ENCODE data around the gene UBAP2L.
A peak's percentile ranks its signal among the peaks of the same experiment; 100 is the strongest.
"Not testable (repeated sequence)": the region's sequence is repeated elsewhere in the genome, so short reads cannot be mapped to it uniquely, and the experiment has no call there.

UBAP2L gene

GRCh38 chr1:154183046-154183915, 37.5 kb upstream of the UBAP2L start:
- H3K27ac ChIP-seq (ENCODE audit: low read depth, low read length), result peak overlapping the region; percentile 90
- peak overlapping the region; percentile 100 for H3K4me3 ChIP-seq (ENCODE audit: low read depth, low read length)
- no peaks in the 10 kb centered on the region for H3K27me3 ChIP-seq (ENCODE audit: control insufficient read depth, insufficient read depth, low read length)
- no peaks in the 10 kb centered on the region for H3K9me3 ChIP-seq (ENCODE audit: control insufficient read depth, insufficient read depth, low read length)
- H3K4me1 ChIP-seq (ENCODE audit: control insufficient read depth, insufficient read depth, low read length), result peaks cover 54% of the 10 kb centered on the region
- H3K9ac ChIP-seq (ENCODE audit: low read depth, low read length), result peak overlapping the region; percentile 80
- H3K36me3 ChIP-seq (ENCODE audit: control insufficient read depth, insufficient read depth, low read length), result peaks cover 12% of the 10 kb centered on the region

DNA sequence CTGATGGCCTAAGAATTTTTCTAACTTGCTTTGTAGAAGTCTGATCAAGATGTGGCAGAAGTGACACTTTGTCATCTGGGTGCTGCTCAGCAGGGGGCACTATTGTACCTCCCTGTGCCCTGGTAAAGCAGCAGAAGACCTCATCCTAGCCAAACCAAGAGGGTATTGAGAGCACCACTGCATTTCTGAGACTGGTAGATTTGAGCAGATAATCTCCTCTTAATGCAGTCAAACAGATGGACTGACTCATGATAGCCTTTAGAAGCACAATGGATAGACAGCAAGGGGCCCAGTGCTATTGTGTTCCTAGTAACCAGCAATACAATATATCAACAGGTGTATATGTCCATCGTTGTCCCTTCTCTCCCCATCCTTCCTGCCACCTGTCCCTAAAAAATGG, 34.6 kb upstream of the UBAP2L start:
- peak overlapping the region; percentile 91 for H3K27ac ChIP-seq (ENCODE audit: low read depth, low read length)
- H3K9me3 ChIP-seq (ENCODE audit: control insufficient read depth, insufficient read depth, low read length), result no peaks in the 10 kb centered on the region
- H3K27me3 ChIP-seq (ENCODE audit: control insufficient read depth, insufficient read depth, low read length), result no peaks in the 10 kb centered on the region
- no peaks in the 10 kb centered on the region for H3K36me3 ChIP-seq (ENCODE audit: control insufficient read depth, insufficient read depth, low read length)
- peaks cover 27% of the 10 kb centered on the region for H3K4me1 ChIP-seq (ENCODE audit: control insufficient read depth, insufficient read depth, low read length)
- H3K4me3 ChIP-seq (ENCODE audit: low read depth, low read length), result peak overlapping the region; percentile 33
- H3K9ac ChIP-seq (ENCODE audit: low read depth, low read length), result peak overlapping the region; percentile 57

DNA sequence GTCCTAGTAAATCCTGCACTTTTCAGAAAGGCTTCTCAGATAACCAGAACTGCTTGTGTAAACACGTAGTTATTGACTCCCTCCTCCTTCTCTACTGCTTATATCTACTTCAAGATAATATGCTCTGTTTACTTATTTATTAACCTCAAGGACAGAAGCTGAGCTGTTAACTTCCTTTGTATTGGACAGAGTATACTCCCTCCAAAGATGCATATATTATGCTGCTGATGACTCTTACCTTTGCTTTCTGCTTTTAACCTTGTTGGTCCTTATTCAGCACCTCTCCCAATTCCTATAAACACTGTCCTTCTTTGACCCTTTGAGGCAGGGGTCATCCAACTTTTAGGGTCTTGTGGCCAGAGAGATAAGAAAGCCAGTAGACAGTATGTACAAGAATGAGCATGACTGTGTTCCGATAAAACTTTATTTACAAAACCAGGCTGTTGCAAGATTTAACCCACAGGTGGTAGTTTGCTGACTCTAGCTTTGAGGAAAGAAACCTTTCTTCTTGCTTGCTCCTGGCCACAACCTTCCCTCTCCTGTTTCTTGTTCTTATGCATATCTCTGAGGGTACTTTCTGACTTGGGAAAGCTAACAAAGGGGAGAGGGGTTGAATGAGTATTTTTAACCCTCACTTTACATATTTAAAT, 33.8 kb upstream of the UBAP2L start:
- H3K9ac ChIP-seq (ENCODE audit: low read depth, low read length), result peak overlapping the region; percentile 57
- H3K36me3 ChIP-seq (ENCODE audit: control insufficient read depth, insufficient read depth, low read length), result no peaks in the 10 kb centered on the region
- no peaks in the 10 kb centered on the region for H3K9me3 ChIP-seq (ENCODE audit: control insufficient read depth, insufficient read depth, low read length)
- H3K4me1 ChIP-seq (ENCODE audit: control insufficient read depth, insufficient read depth, low read length), result peaks cover 25% of the 10 kb centered on the region
- peak overlapping the region; percentile 33 for H3K4me3 ChIP-seq (ENCODE audit: low read depth, low read length)
- peak overlapping the region; percentile 91 for H3K27ac ChIP-seq (ENCODE audit: low read depth, low read length)
- no peaks in the 10 kb centered on the region for H3K27me3 ChIP-seq (ENCODE audit: control insufficient read depth, insufficient read depth, low read length)

DNA sequence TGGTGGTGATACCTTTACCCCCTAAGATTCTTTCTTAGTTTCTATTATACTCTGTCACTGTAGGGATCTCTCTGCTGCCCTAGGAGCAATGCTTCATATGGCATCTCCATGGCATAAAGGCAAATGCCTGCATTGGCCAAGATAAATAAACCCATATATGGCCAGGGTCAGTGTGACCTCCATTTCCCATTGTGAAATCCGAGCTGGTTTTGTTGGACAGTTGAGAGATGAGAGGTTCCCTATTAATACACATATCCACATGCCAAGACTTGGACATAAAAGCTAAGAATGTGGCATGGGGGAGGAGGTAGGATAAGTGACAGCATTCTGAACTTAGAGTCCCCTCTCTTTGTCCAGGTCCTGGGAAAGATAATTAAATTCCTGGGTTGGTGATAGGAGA, 30.2 kb upstream of the UBAP2L start:
- Histone ChIP-seq H3K27me3 (ENCODE audit: control insufficient read depth, insufficient read depth, low read length) (no peaks in the 10 kb centered on the region), H3K4me1 (ENCODE audit: control insufficient read depth, insufficient read depth, low read length) (peaks cover 27% of the 10 kb centered on the region), H3K4me3 (ENCODE audit: low read depth, low read length) (no peak overlapping the region), H3K36me3 (ENCODE audit: control insufficient read depth, insufficient read depth, low read length) (no peaks in the 10 kb centered on the region), H3K9ac (ENCODE audit: low read depth, low read length) (no peak overlapping the region), H3K9me3 (ENCODE audit: control insufficient read depth, insufficient read depth, low read length) (no peaks in the 10 kb centered on the region), H3K27ac (ENCODE audit: low read depth, low read length) (no peak overlapping the region)

GRCh38 chr1:154191990-154192461, 28.7 kb upstream of the UBAP2L start, which contains the start of gene TPM3:
Gene TPM3, minus strand, starts transcription at chr1:154192100. Its CDS starts 82 bp downstream, at chr1:154192018.
- no peak within 1 kb of the TSS for H3K9ac ChIP-seq (ENCODE audit: low read depth, low read length)
- no peaks in the 10 kb centered on the region for H3K36me3 ChIP-seq (ENCODE audit: control insufficient read depth, insufficient read depth, low read length)
- peaks cover 15% of the 10 kb centered on the region for H3K4me1 ChIP-seq (ENCODE audit: control insufficient read depth, insufficient read depth, low read length)
- no peak within 1 kb of the TSS for H3K27ac ChIP-seq (ENCODE audit: low read depth, low read length)
- no peaks in the 10 kb centered on the region for H3K27me3 ChIP-seq (ENCODE audit: control insufficient read depth, insufficient read depth, low read length)
- H3K4me3 ChIP-seq (ENCODE audit: low read depth, low read length), result no peak within 1 kb of the TSS
- H3K9me3 ChIP-seq (ENCODE audit: control insufficient read depth, insufficient read depth, low read length), result no peaks in the 10 kb centered on the region

DNA sequence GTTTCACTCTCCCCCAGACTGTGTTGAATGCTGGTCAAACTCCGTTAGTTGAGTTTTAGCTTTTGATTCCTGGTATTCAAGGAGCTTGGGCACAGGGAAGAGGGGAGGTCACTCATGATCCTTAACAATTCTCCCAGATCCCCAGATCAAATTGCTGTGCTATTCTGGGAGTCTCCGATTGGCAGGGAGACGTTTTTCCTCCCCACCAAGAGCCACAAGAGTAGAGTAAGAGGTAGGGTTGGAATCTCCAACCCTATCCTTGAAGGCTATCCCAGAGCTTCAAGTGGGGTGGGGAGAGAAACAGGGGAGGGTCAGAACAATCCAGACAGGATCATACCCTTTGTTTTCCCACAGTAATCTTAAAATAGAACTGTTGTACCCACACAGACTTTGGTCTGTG, 28.3 kb upstream of the UBAP2L start:
- Histone ChIP-seq H3K27ac (ENCODE audit: low read depth, low read length) (no peak overlapping the region), H3K9me3 (ENCODE audit: control insufficient read depth, insufficient read depth, low read length) (no peaks in the 10 kb centered on the region), H3K4me1 (ENCODE audit: control insufficient read depth, insufficient read depth, low read length) (peaks cover 11% of the 10 kb centered on the region), H3K36me3 (ENCODE audit: control insufficient read depth, insufficient read depth, low read length) (no peaks in the 10 kb centered on the region), H3K9ac (ENCODE audit: low read depth, low read length) (no peak overlapping the region), H3K4me3 (ENCODE audit: low read depth, low read length) (no peak overlapping the region), H3K27me3 (ENCODE audit: control insufficient read depth, insufficient read depth, low read length) (no peaks in the 10 kb centered on the region)

GRCh38 chr1:154193821-154194220, 26.9 kb upstream of the UBAP2L start:
- H3K36me3 ChIP-seq (ENCODE audit: control insufficient read depth, insufficient read depth, low read length), result no peaks in the 10 kb centered on the region
- H3K9me3 ChIP-seq (ENCODE audit: control insufficient read depth, insufficient read depth, low read length), result no peaks in the 10 kb centered on the region
- no peaks in the 10 kb centered on the region for H3K27me3 ChIP-seq (ENCODE audit: control insufficient read depth, insufficient read depth, low read length)
- no peak overlapping the region for H3K4me3 ChIP-seq (ENCODE audit: low read depth, low read length)
- H3K9ac ChIP-seq (ENCODE audit: low read depth, low read length), result no peak overlapping the region
- H3K27ac ChIP-seq (ENCODE audit: low read depth, low read length), result no peak overlapping the region
- 0 out of 2 replicates have a peak, but pooled peaks cover 9% of the 10 kb centered on the region for H3K4me1 ChIP-seq (ENCODE audit: control insufficient read depth, insufficient read depth, low read length)

DNA sequence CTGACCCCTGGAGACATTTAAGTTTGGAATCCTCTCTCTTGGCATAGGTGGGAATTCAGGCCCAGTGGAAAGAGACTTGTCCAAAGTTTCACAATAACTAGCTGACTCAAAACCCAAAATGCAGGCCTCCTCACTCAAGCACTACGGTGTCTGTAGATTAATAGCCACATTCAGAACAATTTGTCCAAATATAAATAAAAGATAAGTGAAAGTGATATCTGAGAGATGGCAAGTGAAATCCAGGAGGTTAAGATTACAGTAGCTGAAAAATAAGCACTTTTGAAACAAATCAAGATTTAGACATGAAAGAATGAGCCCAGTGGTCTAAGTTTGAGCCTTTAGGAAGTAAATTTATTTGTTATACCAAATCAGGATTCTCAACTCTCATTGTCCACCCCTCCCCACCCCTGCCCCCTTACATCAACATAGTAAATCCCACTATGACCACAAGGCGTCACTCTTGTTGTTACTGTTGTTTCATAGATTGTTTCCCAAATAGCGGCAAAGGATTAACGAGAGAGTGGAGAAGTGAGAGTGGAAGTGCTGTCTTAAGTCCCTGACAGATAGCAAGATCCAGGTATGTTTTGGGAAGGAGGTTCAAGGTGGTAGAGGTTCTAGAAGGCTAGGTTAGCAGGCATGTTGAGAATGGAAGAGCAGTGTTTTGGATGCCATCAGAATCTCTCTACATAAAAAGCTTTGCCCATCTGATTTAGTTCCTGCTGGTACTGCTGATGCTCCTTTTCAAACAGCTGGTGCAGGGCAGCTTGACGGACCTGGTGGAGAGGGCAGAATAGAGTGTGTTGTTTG, 21.8 kb upstream of the UBAP2L start:
- H3K4me3 ChIP-seq (ENCODE audit: low read depth, low read length), result 0 out of 2 replicates have a peak overlapping the region, but pooled peaks have one; percentile 18
- no peaks in the 10 kb centered on the region for H3K36me3 ChIP-seq (ENCODE audit: control insufficient read depth, insufficient read depth, low read length)
- no peaks in the 10 kb centered on the region for H3K27me3 ChIP-seq (ENCODE audit: control insufficient read depth, insufficient read depth, low read length)
- H3K9me3 ChIP-seq (ENCODE audit: control insufficient read depth, insufficient read depth, low read length), result no peaks in the 10 kb centered on the region
- peaks cover 10% of the 10 kb centered on the region for H3K4me1 ChIP-seq (ENCODE audit: control insufficient read depth, insufficient read depth, low read length)
- H3K9ac ChIP-seq (ENCODE audit: low read depth, low read length), result no peak overlapping the region
- no peak overlapping the region for H3K27ac ChIP-seq (ENCODE audit: low read depth, low read length)

- no peak overlapping the region for H3K9ac ChIP-seq (ENCODE audit: low read depth, low read length)
- no peak overlapping the region for H3K4me3 ChIP-seq (ENCODE audit: low read depth, low read length)
Measured at GRCh38 chr1:154199563-154199879, 21.2 kb upstream of the UBAP2L start.

GRCh38 chr1:154205778-154206177, 15.0 kb upstream of the UBAP2L start:
- H3K27ac ChIP-seq (ENCODE audit: low read depth, low read length); H3K9me3 ChIP-seq (ENCODE audit: control insufficient read depth, insufficient read depth, low read length); H3K4me3 ChIP-seq (ENCODE audit: low read depth, low read length); H3K9ac ChIP-seq (ENCODE audit: low read depth, low read length); H3K27me3 ChIP-seq (ENCODE audit: control insufficient read depth, insufficient read depth, low read length); H3K4me1 ChIP-seq (ENCODE audit: control insufficient read depth, insufficient read depth, low read length): not testable (repeated sequence)
- H3K36me3 ChIP-seq (ENCODE audit: control insufficient read depth, insufficient read depth, low read length), result peaks cover 45% of the 10 kb centered on the region

More at GRCh38 chr1:154199563-154199879, 21.2 kb upstream of the UBAP2L start:
- H3K4me1 ChIP-seq (ENCODE audit: control insufficient read depth, insufficient read depth, low read length), result peaks cover 10% of the 10 kb centered on the region
- H3K27ac ChIP-seq (ENCODE audit: low read depth, low read length), result no peak overlapping the region
- H3K9me3 ChIP-seq (ENCODE audit: control insufficient read depth, insufficient read depth, low read length), result no peaks in the 10 kb centered on the region
- no peaks in the 10 kb centered on the region for H3K27me3 ChIP-seq (ENCODE audit: control insufficient read depth, insufficient read depth, low read length)
- H3K36me3 ChIP-seq (ENCODE audit: control insufficient read depth, insufficient read depth, low read length), result no peaks in the 10 kb centered on the region

Data from HUES48 (cell line).